GM21529 (cell line): ENCODE data around the gene ZNF532.
"Not testable (repeated sequence)": the region's sequence is repeated elsewhere in the genome, so short reads cannot be mapped to it uniquely, and the experiment has no call there.

ENCODE experiments used
- ATAC-seq: cut with Tn5 transposase; IDR thresholded peaks from one replicate; pipeline ENCODE4 v1.9.1; 2021; ENCODE audit not compliant: unreplicated experiment

The ZNF532 gene

DNA sequence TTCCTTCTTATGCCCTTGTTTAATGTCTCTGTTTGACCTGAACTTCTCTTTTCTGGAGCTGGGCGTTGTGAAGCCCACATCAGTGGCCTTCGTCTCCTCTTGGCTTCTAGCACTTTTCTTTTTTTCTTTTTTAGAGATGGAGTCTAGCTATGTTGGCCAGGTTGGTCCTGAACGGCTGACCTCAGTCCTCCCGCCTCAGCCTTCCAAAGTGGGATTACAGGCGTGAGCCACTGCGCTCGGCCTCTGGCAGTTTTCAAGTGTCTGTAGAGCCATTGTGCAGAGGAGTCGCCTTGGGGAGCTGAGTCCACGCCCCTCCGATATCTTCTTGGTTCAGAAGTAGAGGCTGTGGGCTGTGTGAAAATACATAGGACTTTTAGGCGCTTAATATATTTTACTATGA is 36.5 kb downstream of the ZNF532 start:
- no peak for ATAC-seq

DNA sequence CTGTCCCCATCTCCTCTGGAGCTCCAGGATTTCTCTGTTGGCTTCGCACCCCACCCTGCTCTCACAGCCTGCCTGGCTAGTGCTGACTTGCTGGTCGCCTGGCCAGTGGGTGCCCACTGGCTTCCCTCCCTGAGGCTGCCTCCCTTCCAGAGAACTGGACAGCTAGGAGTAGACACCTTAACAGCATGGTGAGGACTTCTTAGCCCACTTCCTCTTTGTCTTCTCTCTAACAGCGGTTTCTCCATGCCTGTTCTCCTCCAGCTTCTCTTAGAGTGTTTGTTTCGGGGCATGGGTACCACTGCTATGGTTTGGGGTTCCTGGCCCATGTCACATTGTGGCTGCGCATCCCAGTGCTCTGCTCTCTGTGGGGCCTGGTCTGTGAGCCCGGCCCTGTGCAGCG is 37.1 kb downstream of the ZNF532 start:
- no peak for ATAC-seq

DNA sequence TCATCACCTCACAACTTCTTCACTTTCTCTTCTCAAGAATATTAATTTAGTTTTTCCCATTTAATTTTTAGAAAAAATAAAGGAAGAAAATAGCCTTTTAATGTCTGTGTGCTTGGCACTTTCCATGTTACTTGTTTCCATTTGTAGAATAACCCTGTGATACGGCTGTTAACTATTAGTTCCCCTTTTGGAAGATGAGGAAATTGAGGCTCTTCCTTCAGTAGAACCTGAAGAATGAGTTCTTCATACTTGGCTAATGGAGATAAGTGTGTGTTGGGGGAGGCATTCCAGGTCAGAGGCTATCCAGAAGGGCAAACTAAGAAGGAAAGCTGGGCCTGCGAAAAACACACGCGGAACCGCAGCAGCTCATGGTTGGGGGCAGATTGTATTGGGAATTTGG is 38.3 kb downstream of the ZNF532 start:
- ATAC-seq: no peak

DNA sequence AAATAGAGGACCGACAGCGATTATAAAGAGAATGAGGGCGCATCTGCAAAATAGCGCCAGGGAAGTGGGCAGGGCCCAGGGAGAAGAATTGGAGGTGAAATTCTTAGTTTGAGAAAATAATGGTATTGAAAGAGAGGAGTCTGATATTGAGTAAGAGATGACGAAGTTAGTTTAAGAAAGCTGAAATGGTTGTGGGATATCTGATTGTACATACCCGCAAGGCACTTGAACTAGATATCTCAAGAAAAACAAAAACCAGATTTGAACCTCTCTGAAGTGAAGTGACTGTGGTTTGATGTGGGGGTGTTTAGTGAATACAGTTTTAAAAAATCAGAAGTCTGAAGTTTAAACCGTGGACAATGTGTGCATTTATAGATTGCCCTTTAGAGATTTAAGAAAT is 38.9 kb downstream of the ZNF532 start:
- no peak for ATAC-seq

DNA sequence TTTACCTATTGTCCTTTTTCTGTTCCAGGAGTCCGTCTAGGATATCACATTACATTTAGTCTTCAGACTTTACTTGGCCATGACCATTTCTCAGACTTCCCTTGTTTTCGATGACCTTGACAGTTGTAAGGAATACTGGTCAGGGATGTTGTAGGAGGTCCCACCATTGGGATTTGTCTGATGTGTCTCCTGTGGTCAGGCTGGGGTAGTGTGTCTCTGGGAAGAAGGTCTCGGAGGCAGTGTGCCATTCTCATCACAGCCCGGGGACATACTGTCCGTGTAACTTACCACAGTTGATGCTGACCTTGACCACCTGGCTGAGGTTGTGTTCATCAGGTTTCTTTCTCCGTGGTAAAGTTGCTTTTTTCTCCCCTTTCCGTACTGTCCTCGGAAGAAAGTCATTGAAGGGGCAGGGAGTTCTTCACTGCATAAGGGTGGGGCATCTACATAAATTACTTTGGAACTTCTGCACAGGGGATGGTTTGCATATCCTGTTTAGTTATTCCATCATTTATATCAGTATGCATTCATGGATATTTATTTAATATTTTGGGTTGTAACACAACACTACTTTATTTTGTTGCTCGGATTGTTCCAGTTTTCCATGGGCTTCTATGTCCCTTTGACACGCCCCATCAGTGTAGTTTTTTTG is 41.2 kb downstream of the ZNF532 start:
- ATAC-seq: no peak

DNA sequence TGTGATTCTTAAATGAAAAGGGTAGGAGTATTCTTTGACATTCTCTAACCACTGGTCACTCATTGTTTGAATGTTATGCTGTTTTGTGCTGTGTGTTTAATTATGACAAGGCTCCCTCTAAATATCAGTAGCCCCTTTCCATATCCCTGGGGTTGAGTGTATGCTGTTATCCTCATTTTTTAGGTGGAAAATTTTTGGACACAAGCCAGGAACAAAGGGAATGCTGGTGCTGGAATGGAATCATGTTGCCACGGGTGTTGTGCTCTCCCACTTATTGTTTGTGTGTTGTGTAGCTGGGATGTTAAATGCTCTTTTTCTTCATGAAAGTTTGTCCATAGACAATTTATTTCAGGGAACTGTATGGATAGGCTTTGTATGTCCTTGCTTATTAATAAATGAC is 43.3 kb downstream of the ZNF532 start:
- ATAC-seq: no peak

DNA sequence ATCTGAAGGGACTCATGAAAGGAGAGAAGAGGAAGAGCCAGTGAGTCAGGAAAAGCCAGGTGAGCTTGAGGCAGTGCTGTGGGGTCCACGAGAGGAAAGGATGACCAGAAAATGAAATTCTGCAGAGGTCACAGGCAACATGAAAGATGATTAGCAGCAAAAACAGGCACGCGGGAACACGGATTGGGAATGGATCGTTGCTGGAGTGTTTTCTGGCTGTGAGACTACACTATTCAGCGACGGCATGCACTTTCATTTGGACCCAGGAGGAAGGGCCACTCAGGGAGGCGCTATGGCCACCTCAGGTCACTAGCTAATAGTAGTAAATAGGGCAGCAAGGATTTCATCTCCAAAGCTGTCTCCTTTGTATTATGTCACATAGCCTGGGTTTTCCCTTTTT is 44.8 kb downstream of the ZNF532 start:
- no peak for ATAC-seq

DNA sequence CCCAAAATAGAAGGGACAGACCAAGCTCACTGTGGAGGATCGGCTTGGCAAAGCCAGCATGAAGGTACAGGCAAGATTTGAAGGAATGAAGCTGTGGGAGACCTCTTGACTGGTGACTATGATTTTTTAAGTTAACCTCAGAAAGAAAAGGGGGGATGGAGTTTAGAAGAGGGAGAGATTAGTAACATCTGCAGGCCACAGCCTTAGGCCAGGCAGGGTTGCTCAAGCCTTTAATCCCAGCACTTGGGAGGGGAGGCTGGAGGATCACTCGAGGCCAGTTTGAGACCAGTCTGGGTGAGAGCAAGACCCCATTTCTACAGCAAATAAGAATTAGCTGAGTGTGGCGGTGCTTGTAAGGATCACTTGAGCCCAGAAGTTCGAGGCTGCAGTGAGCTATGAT is 46.6 kb downstream of the ZNF532 start:
- no peak for ATAC-seq

DNA sequence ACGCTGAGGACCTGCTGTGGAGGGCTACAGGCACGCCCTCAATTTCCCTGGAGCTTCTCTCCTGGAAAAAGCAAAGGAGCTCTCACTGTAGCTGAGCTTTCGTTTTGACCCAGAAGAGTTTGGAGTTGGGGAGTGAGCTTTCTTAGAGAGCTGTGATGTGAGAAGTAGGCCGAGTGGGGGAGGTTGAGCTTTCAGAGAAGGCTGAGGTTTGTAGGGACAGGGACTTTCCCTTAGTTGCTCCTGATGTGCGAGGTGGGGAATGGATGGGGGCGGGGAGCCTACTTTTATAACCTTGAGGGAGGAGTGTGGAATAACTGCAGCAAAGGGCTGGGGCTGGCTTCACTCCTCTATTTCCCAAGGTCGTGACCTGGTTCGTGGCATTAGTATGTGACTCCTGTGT is 47.1 kb downstream of the ZNF532 start:
- ATAC-seq: no peak

DNA sequence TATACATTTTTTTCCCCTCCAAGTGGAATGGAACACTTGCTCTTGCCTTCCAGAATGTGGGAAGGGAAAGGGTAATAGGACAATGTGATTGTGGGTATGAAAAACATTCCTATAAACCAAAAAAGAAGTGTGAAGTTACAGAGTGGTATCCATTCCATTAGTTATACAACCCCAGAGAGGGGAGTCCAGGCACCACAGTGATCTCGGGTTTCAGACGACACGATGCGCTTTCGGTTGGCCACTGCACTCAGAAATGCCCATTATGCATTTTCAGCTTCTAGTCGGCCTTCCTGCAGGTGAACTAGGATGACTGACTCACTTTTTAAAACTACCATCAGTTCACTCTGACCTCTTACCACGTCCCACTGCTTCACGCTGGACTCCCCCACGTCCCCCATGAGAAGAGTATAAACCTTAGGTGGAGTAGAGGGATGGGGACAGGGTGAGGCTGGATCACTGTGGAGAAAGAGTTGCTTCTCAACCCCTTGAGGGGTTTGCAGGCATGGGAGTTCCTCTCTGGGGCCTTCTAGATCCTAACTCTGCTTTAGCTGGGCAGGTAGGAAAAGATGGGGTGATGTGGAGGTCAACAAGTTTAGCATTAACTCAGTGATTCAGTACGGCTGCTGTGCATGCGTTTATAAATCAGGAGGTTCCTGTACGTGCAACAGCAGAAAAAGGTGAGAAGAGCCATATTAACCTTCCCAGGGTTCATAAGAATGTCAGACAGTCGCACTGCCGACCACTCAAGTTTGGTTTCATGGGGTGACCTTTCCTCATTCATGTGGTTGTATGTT is 50.5 kb downstream of the ZNF532 start:
- ATAC-seq: no peak

DNA sequence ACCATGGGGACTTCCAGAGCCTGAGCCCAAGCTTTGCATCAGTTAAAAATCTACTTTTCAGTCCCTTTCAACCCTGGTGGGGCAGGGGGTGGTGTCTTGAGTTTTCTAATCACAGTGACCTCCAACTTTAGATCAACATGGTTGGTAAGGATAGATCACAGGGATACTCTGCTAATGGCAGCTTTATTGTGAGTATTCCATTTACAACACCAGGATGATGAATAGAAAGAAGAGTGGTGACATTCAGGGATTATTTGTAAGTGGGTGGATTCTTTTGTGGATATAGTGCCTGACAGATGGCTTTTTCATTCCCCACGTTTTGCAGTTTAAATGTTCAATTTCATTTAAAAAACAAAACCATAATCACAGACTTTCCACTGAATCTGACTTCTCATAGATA is 51.3 kb downstream of the ZNF532 start:
- no peak for ATAC-seq

DNA sequence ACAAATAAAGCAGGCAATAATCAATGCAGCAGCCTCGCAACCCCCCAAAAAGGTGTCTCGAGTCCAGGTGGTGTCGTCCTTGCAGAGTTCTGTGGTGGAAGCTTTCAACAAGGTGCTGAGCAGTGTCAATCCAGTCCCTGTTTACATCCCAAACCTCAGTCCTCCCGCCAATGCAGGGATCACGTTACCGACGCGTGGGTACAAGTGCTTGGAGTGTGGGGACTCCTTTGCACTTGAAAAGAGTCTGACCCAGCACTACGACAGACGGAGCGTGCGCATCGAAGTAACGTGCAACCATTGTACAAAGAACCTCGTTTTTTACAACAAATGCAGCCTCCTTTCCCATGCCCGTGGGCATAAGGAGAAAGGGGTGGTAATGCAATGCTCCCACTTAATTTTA is 55.3 kb downstream of the ZNF532 start:
- not testable (repeated sequence) for ATAC-seq

DNA sequence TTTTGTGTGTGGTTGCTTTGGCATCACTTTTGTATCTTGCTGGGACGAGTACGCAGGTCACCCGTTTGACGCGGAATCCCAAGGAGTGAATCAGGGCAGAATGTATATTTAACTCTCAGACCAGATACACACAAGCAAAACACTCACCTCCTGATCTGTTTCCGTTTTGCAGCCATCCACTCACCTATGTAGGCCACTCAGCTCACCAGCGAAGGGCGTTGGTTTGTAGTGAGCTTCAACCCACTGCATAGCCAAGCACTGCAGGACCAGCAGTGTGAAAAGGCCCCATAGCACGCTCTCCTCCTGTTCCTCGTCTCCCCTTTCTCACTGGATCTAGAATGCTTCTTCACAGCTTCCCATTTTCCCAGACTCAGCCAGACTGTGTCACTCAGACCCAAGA is 58.3 kb downstream of the ZNF532 start:
- no peak for ATAC-seq

DNA sequence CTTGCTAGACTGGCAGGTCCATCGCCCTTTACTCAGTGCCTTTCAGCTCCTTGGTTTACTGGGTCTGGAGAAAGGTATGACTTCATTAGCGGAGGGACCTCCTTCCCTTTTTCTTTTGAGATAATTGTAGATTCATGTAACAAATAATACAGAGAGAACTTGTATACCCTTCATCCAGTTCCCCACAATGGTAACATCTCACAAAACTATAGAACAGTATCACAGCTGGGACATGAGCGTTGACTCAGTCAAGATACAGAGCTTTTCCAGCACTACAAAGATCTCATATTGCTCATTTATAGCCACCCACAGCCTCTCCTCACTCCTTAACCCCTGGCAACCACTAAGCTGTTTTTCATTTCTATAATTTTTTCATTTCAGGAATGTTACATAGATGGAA is 59.8 kb downstream of the ZNF532 start:
- no peak for ATAC-seq

DNA sequence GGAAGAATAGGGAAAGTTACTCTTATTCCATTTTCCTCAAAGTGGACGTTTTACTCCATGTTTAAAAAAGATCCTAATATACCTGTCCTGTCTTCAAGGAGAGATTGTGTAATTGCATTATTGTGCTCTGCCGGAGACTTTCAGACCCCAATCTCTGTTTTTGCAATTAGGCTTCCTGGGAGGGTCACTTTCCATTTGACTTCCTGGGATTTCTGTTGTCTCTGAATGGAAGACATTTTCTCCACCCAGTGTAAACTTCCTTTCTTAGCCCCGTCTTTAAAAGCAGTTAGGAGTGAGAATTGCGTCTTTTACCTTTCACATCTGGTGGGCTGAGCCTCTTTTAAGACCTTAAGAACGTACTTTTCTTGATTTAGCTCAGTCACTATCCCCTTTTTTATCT is 63.0 kb downstream of the ZNF532 start:
- ATAC-seq: no peak

DNA sequence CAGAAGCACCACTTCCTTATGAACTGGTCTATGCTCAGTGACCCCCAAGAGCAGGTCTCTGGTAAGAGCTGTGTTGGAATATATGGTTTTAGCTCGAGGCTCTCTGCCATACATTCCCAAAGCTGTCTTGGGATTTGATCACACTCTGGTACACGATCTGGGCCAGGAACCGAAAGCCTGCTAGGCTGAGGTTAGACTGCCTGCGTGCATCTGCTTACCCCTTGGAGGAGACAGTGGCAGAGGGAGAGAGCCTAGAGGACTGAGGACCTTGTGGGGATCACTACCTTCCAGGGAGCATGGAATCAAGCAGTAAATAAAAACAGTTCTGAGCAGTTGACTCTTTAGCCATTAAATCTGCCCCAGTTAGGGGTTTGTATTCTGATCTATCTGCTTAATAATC is 63.7 kb downstream of the ZNF532 start:
- no peak for ATAC-seq

DNA sequence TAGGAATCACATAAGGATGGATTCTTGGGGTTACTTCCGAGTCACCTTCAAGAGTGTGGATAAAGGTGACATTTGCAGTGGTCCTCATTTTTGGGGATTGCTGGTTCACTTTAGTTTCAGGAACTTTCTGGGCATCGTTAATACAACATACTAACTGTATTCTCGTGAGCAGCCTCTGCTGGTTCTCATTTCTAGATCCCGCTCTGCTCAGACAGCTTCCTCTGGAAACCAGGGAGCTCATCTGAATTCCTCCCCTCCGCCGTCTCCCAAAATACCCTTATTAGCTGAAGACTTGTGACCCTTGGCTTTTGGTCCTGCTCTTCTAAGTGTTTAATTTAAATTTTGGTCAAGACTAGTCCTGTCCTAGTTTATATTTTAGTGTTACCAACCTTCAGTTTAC is 64.5 kb downstream of the ZNF532 start:
- no peak for ATAC-seq

DNA sequence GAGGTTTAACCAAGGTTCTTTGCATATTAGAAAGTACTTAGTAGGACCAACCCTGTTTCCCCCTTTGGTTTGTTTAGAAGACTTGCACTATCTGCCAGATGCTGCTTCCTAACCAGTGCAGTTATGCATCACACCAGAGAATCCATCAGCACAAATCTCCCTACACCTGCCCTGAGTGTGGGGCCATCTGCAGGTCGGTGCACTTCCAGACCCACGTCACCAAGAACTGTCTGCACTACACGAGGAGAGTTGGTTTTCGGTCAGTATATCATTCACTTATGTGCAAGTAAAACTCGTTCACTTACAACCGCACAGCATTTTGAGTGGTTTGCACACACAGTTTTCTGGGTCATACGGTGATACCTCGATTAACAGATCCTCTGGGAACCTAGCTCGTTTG is 69.7 kb downstream of the ZNF532 start:
- ATAC-seq: no peak

DNA sequence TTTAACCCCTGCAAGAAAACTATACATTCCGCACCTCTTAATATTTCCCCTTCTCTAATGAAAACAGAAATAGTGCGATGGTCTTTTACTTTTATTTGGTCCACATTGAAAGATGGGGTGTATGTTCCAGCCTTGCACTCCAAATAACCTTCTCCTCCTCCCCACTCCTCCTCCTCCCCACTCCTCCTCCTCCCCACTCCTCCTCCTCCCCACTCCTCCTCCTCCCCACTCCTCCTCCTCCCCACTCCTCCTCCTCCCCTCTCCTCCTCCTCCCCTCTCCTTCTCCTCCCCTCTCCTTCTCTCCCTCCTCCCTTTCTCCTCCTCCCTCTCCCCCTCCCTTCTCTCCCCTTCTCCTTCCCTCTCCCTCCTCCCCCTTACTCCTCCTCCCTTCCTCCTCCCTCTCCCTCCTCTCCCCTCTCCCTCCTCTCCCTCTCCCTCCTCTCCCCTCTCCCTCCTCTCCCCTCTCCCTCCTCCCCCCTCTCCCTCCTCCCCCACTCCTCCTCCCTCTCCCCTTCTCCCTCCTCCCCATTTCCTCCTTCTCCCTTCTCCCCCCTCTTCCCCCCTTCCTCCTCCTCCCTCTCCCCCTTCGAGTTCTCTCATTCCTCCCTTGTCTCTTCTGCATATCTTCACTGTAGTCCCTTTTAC is 70.4 kb downstream of the ZNF532 start:
- ATAC-seq: no peak

DNA sequence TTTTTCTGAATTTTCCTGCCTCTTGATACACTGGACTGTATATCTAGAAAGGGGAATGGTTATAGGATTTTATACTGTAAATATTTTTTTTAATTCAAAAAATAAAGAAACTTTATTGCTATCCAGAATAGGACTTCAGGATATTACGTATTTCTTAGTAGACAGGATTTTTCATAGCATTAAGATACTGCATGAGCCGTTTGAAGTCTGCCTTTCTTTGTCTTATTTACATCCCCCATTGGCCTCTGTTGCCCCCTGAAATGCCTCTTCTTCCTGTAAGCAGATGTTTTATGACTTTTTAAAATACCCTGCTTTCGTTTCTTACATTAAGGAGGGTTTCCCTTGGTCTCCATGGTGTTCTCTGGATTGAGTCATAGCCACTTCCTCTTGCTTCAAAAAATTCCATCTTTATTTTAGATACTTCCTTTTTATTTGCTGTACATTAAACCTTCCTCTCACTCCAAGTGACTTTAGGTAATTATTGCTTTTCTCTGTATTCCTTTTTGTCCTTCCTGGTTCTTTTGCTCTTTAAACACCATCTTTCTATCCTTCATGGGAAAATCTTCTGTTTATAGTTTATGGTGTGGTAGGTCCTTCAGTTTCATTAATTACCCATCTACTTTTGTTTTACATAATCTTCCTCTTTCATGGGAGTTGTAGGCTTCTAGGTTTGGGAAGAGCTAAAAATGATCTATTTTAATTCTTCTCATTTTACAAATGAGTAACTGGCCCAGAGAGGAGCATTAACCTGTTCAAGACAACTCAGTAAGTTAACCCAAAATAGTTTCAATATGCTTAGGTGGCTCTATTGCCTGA is 72.6 kb downstream of the ZNF532 start:
- ATAC-seq: no peak

DNA sequence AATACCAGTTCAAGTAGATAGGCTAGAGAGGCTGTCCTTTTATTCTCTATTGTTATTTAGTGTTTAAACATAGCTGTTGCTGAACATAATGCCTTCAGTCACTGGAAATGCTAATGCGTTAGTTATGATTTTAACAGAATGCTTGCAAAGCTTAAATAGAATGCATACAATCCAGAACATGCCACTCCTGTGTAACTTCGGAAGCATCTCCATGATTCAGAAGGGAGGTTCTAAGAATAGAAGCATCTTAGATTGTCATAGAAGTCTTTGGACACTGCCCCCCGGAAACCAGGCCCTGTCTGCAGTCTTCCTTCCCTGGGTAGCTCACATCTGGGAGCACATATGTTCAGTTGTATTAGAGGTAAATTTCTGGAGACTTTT is 73.2 kb downstream of the ZNF532 start:
- ATAC-seq: no peak
